CD4-positive, alpha-beta T cell (primary cell): ENCODE measurements around the gene DOCK2. TPM values are rescaled to one million over a fixed set of nuclear protein-coding genes. Genes with fewer than 3 reads are reported as not detected.

Experiments
- ATAC-seq: fragments of 200-7000 bp; cut with Tn5 transposase; one replicate; pipeline ENCODE4 v1.10.0; 2022; ENCODE audit warnings: mild to moderate bottlenecking; ENCODE audit not compliant: poor library complexity
- CTCF ChIA-PET: fragments of 350-600 bp; sonication (Branson Sonifier 250); formaldehyde crosslinking; loops from one replicate; lab custom pipeline; 2021; ENCODE audit warnings: antibody characterized with exemption, inconsistent platforms; lab: Charles Lee
- POLR2A ChIA-PET: fragments of 350-600 bp; sonication (Branson Sonifier 250); formaldehyde crosslinking; loops from one replicate; lab custom pipeline; 2021; ENCODE audit warnings: antibody characterized with exemption, inconsistent platforms; lab: Charles Lee
- DNase-seq, 14 experiments: peaks; one replicate each; pipeline ENCODE4 v3.0.0-alpha.2; 2013 to 2020; ENCODE audit warnings: mixed read lengths in 2 of 14
- H3K27ac ChIP-seq, 2 donors: one replicate each; pipeline versions ENCODE4 v1.5.1 to v1.7.0; 2013; ENCODE audit warnings: low read length in 2 of 2, low read depth in 1 of 2, mild to moderate bottlenecking in 1 of 2
- H3K27me3 ChIP-seq, 2 experiments: 1 replicate in 1 of 2; 2 replicates in 1 of 2; pipeline versions ENCODE4 v1.6.1 to v1.7.0; 2013; ENCODE audit warnings: low read length in 2 of 2, control low read depth in 1 of 2, mild to moderate bottlenecking in 1 of 2, moderate library complexity in 1 of 2; ENCODE audit not compliant: insufficient read depth in 2 of 2, control insufficient read depth in 1 of 2
- H3K36me3 ChIP-seq: one replicate; pipeline ENCODE4 v1.6.1; 2013; ENCODE audit warnings: low read length, control low read depth; ENCODE audit not compliant: insufficient read depth
- H3K4me1 ChIP-seq: one replicate; pipeline ENCODE4 v1.6.1; 2013; ENCODE audit warnings: low read length, control low read depth; ENCODE audit not compliant: insufficient read depth
- H3K4me3 ChIP-seq: one replicate; pipeline ENCODE4 v1.5.1; 2013; ENCODE audit warnings: mild to moderate bottlenecking, low read length, moderate library complexity
- H3K9me3 ChIP-seq, 2 experiments: 1 replicate in 1 of 2; 2 replicates in 1 of 2; pipeline versions ENCODE4 v1.6.1 to v1.7.0; 2013; ENCODE audit warnings: low read length in 2 of 2, mild to moderate bottlenecking in 2 of 2, control low read depth in 1 of 2, moderate library complexity in 1 of 2; ENCODE audit not compliant: control insufficient read depth in 1 of 2, insufficient read depth in 1 of 2
- H3K27ac Mint-ChIP-seq: one replicate; pipeline ENCODE4 v1.8.0; 2020; ENCODE audit warnings: mixed read lengths
- H3K27me3 Mint-ChIP-seq: one replicate; pipeline ENCODE4 v1.8.0; 2021; ENCODE audit warnings: mixed read lengths
- H3K36me3 Mint-ChIP-seq: one replicate; pipeline ENCODE4 v1.8.0; 2021; ENCODE audit warnings: low read depth, mixed read lengths
- H3K4me1 Mint-ChIP-seq: one replicate; pipeline ENCODE4 v1.8.0; 2021; ENCODE audit warnings: low read depth, mixed read lengths
- H3K4me3 Mint-ChIP-seq: one replicate; pipeline ENCODE4 v1.8.0; 2020; ENCODE audit warnings: mild to moderate bottlenecking, mixed read lengths
- H3K9me3 Mint-ChIP-seq: one replicate; pipeline ENCODE4 v1.8.0; 2020; ENCODE audit warnings: mixed read lengths
- intact Hi-C, 2 experiments: fragments of 100-400 bp; cut with DNase I in 1 of 2; cut with micrococcal nuclease in 1 of 2; formaldehyde crosslinking; loops; one replicate each; pipeline versions ENCODE4 v1.15.1 to v1.9.0; 2023 to 2025; cut with DNase I, micrococcal nuclease
- total RNA-seq, 174 experiments: library from RNA in 2 of 174; stranded (reverse) in 2 of 174; gene quantifications; one replicate each; pipeline ENCODE4 v1.2.3 and lab custom pipeline; 2021 to 2026
- TF ChIP-seq, protein P1 (sequence below): fragments of 200-600 bp; IDR thresholded peaks from one replicate; pipeline ENCODE4 v1.8.0; 2022; ENCODE audit warnings: antibody characterized with exemption, mild to moderate bottlenecking

DOCK2 gene
- total RNA-seq, 2 experiments from 2014 or later = 220 to 229 TPM

DNA sequence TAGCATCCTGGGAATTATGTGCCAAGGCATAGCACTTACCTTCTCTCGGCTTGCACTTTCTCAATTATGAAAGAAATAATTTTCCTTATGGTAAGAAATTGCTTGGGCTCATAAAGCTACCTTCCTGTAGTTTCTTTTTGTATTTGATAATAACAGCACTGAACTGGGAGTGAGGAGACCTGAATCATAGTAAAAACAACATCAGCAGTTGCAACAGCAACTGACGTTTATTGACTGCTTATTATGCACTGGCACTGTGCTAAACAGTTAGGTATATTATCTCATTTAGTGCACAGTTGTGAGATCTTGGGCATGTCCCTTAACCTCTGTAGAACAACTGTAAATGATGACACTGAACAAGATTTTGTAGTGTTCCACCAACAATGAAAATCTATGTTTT, 135.2 kb downstream of the DOCK2 start:
- no peak for DNase-seq
- Mint-ChIP-seq H3K36me3 (peaks cover 94% of the 10 kb centered on the region), H3K27ac (no peak overlapping the region), H3K27me3 (no peaks in the 10 kb centered on the region), H3K9me3 (no peaks in the 10 kb centered on the region), H3K4me3 (no peak overlapping the region), H3K4me1 (peaks cover 10% of the 10 kb centered on the region)
- ChIA-PET CTCF (no interaction called here), POLR2A (no interaction called here)
- no peak for ATAC-seq
- TF ChIP-seq, protein P1, sequence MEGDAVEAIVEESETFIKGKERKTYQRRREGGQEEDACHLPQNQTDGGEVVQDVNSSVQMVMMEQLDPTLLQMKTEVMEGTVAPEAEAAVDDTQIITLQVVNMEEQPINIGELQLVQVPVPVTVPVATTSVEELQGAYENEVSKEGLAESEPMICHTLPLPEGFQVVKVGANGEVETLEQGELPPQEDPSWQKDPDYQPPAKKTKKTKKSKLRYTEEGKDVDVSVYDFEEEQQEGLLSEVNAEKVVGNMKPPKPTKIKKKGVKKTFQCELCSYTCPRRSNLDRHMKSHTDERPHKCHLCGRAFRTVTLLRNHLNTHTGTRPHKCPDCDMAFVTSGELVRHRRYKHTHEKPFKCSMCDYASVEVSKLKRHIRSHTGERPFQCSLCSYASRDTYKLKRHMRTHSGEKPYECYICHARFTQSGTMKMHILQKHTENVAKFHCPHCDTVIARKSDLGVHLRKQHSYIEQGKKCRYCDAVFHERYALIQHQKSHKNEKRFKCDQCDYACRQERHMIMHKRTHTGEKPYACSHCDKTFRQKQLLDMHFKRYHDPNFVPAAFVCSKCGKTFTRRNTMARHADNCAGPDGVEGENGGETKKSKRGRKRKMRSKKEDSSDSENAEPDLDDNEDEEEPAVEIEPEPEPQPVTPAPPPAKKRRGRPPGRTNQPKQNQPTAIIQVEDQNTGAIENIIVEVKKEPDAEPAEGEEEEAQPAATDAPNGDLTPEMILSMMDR = no peak
- H3K27me3 ChIP-seq = no peaks in the 10 kb centered on the region
- H3K36me3 ChIP-seq = peaks cover 60% of the 10 kb centered on the region
- no peaks in the 10 kb centered on the region for H3K4me1 ChIP-seq
- no peak overlapping the region for H3K27ac ChIP-seq
- intact Hi-C loops = no loop called here
- H3K9me3 ChIP-seq = no peaks in the 10 kb centered on the region
- H3K4me3 ChIP-seq = no peak overlapping the region

DNA sequence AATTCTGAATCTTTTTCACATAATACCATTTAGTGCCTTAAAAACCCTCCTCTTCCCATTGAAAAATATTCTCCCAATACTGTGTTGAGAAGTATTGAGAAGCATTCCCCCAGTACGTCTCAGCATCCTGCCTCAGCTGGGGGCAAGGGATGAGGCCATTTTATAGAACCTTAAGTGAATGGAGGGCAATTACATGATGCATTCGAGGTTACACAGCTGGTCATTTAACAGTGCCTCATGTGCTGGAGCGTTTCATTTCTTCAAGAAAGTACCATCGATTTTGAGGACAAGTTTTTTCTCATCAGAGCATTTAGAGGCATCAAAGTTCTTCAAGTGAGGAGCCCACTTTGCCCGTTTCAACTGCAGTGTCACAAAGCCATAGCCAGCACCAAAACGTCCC, 135.6 kb downstream of the DOCK2 start:
- TF ChIP-seq, protein P1 = no peak
- ATAC-seq = no peak
- ChIA-PET CTCF (no interaction called here), POLR2A (no interaction called here)
- peaks cover 91% of the 10 kb centered on the region for H3K36me3 Mint-ChIP-seq
- Histone ChIP-seq H3K4me3 (no peak overlapping the region), H3K9me3 (no peaks in the 10 kb centered on the region), H3K27ac (no peak overlapping the region), H3K36me3 (peaks cover 63% of the 10 kb centered on the region), H3K4me1 (no peaks in the 10 kb centered on the region), H3K27me3 (no peaks in the 10 kb centered on the region)
- no peaks in the 10 kb centered on the region for H3K27me3 Mint-ChIP-seq
- no peak overlapping the region for H3K4me3 Mint-ChIP-seq
- DNase-seq = no peak
- intact Hi-C loops = no loop called here
- H3K4me1 Mint-ChIP-seq = peaks cover 10% of the 10 kb centered on the region
- no peaks in the 10 kb centered on the region for H3K9me3 Mint-ChIP-seq
- no peak overlapping the region for H3K27ac Mint-ChIP-seq

DNA sequence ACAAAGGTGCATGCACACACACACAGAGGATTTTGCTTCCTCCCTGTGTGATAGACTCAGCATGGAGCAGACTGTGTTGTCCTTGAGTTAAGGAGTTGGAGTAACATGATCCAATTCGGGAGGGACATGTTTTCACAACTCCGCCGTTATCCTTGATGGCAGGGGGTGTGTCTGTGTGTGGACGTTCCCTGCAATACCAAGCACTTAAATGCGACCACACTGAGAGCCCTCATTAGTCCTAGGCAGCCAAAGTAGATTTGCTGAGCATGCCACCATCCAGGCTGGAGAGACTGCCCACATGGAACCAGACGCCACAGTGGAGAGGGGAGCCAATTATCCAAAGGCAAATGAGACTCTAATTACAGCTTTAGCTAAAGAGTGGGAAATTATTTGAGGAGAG, 140.1 kb downstream of the DOCK2 start:
- Mint-ChIP-seq H3K9me3 (no peaks in the 10 kb centered on the region), H3K4me3 (no peak overlapping the region), H3K27me3 (no peaks in the 10 kb centered on the region), H3K36me3 (peaks cover 86% of the 10 kb centered on the region), H3K4me1 (peaks cover 11% of the 10 kb centered on the region), H3K27ac (no peak overlapping the region)
- peaks cover 62% of the 10 kb centered on the region for H3K36me3 ChIP-seq
- CTCF ChIA-PET = no interaction called here
- no peak for DNase-seq
- no peaks in the 10 kb centered on the region for H3K9me3 ChIP-seq
- TF ChIP-seq, protein P1 = no peak
- no peak for ATAC-seq
- no peak overlapping the region for H3K4me3 ChIP-seq
- H3K27me3 ChIP-seq = no peaks in the 10 kb centered on the region
- POLR2A ChIA-PET = no interaction called here
- H3K4me1 ChIP-seq = no peaks in the 10 kb centered on the region
- no peak overlapping the region for H3K27ac ChIP-seq
- intact Hi-C loops = no loop called here
